Germinal center (tissue), 1 donor: ENCODE results near the gene SHISA5.

Experiments
- DNase-seq: peaks from one replicate; pipeline ENCODE4 v3.0.0; 2012; ENCODE audit warnings: mixed read lengths, low spot score

SHISA5 gene

GRCh38 chr3:48431224-48432029 is 72.5 kb downstream of the SHISA5 start:
- no peak for DNase-seq

GRCh38 chr3:48430708-48431101 is 73.3 kb downstream of the SHISA5 start:
- DNase-seq: no peak

GRCh38 chr3:48429960-48430707 is 73.8 kb downstream of the SHISA5 start, which contains the start of gene PLXNB1:
Gene PLXNB1 (minus strand): TSS chr3:48430086. CDS start chr3:48424611, 5,475 bp downstream.
- no peak for DNase-seq

DNA sequence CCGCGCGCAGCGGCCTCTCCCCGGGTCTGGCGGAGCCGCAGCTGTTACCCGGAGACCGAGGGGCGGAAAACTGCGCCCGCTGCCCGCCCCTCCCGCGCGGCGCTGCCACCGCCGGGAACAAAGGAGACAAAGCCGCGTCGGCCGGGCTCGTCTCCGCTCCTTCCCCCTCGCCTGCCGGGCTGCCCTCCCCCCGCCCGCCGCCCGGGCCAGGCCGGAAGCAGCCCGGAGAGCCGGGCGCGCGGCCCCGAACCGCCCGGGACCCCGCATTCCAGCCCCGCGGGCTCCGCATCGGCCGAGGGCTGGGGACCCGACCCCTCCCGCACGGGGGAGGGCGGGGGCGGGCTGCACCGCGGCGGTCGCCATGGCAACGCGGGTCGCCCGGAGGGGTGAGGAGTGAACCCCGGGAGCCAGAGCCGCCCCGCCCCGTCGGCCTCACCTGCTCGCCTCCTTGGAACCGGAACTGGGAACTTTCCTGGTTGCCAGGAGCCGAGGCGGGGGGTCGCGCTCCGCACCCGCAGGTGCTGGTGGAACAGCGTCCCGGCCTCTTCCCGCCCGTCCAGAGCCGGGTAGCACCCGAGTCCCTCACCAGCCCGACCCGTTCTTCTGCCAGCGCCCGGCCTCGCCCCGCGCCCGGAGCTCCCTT is 74.5 kb downstream of the SHISA5 start:
- DNase-seq: peak; percentile 76

DNA sequence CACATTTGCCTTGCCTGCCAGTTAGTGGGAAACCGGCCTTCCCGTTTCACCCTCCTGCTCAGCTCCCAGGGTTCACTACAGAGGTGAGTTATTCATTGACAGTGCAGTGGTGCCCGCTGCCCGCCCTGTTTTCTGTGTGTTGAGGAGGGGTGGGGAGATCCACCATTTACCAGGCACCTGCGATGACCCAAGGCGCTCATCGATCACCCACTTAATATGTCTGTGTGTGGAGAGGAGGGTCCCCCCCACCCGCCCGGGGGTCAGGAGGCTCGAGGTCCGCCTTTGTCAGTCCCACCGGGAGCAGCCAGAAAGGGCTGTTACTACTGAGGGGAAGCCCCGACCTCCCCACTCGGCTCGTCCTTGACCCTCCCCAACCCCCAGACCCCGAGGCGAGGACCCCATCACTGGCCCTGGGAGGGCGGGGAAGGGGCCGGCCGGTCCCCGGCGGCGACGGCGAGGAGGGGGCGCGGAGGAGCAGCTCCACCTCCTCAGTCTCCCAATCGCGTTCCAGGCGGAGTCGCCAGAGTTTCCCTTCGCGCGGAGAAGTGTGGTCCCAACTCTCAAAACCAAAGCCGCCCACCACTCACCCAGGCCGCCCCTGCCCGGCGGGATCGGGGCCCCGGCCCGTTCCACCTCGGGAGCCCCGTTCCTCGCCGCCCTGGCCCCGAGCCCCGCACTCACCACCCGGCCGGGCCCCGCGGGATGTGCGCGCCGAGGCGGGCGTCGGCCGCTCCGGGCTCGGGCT is 75.2 kb downstream of the SHISA5 start:
- DNase-seq: no peak

GRCh38 chr3:48428088-48428571 is 75.8 kb downstream of the SHISA5 start:
- no peak for DNase-seq

DNA sequence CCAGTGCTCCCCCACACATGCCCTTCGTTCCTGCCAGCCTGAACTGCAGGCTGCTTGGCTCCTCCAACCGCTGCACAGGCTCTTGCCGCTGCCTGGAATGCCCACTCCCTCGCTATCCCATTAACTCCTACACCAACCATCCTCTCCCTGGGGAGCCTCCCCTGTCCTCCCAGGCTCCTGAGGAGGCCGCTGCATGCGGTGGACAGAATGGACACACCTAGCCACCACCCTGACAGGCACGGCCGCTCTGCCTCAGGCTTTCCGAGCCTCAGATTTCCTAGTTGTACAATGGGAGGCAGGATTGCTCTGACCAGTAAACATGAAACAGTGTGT is 76.4 kb downstream of the SHISA5 start:
- no peak for DNase-seq

DNA sequence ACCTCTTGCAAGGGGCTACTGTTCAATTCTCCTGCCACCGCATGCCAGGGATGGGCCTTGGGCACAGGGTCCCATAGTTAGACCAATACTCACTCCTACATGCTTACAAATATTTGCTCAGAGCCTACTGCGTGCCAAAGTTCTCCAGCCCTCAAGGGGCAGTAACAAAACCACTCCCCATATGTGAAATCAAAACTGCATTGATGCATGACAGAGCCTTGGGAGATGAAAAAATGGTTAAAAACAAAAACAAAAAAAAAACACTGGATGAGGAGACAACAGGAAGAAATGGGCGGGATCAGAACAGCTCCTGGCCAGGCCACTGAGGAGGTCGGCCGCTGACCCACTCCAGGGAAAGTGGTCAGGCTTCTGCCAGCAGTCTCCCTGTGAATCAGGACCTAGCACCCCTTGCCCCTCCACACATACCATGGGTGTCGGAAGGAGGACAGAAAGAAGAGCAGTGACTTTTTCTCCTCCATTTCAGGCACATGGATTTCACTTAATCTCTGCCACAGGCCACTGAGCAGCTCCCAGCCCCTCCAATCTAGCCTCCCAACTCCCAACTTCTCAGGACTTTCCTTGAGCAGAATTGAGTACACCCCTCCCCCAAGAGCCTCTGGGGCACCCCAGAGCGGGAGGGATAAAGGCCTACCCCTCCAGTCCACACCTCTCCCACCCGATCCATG is 76.9 kb downstream of the SHISA5 start:
- no peak for DNase-seq

DNA sequence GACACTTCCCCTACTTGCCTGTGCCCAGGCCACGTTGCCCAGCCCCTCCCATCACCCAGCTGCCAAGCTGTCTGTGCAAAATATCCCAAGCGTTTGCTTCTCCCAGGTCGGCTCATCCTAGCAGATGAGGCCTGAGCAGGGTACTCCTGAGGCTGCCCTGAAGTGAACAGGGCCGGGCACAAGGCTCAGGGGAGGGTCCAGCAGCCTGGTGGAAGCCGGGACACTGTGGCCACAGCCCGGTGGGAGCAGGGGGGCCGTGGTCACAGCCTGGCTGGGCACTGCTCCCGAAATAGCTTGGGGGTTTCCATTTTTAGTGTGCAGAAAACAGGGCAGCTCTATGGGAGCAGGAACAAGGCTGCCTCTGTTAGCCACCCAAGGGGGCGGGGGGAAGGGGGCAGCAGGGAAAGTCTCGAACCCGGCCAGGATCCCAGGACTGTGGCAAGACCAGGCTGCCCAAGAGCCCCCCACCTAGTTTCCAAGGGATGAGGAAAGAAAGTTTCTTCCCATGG is 77.5 kb downstream of the SHISA5 start:
- DNase-seq: no peak

GRCh38 chr3:48425281-48425812 is 78.6 kb downstream of the SHISA5 start:
- no peak for DNase-seq

DNA sequence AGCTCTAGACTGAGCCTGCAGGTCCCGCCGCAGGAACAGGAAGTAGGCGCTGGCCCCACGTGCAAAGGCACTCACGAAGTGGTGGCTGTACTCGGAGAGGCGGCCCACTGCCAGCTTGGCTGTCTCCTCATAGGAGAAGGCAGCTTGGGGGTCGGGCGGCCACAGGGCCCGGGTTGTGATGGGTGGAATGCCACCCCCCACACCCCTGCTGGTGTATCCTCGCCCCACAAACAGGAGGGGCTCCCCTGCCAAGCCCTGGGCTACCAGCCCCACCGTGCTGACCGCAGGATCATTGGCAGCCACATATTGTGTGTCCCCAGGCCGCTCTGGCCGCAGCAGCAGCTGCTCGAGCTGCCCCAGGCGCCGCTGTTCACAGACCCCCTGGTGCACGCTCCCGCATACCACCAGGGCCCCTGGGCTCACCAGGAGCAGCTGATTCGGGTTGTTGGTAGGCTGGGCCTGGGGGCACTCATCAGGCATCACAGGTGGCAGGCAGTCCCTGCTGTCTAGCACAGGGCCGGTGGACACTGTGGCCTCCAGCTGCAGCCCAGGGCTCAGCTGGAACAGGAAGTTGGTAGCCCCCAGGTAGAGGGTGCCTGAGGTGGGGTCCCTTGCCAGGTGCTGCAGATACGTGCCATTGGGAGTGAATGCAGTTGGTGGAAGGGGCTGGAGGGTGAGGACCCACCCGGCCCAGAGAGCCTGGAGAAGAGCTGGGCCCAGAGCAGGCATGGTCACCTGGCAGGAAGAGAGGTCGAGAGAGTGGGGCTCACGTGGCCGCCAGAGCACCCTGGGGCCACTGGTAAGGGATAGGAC is 79.9 kb downstream of the SHISA5 start:
- DNase-seq: no peak

DNA sequence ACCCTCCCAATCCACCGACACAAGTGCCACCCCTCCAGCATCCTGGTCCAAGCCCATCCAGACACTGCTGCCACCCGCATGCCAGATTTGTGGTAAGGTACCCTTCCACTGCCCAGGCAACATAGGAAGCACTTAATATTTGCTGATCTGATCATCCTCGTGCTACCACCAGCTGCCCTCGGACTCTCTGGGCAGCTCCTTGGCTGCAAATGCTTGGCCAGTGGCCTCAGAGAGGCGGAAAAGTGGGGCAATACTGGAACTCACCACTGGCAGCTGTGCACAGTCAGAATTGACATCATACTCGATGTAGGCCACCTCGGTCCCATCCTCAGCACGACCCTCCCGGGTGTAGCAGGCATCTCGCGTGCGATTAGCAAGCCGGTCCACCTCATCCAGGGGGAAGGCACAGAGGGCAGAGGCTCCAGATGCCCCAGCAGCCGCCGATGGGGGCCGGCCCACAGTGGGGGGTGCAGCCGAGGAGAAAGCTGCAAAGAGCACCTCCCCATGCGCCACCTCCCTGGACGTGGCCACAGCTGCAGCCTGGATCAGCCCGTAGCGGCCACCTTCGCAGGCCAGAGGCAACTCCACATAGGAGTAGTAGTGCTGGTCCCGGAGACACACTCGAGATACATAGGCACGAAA is 80.6 kb downstream of the SHISA5 start:
- DNase-seq: no peak

GRCh38 chr3:48422681-48423080 is 81.3 kb downstream of the SHISA5 start:
- DNase-seq: no peak

DNA sequence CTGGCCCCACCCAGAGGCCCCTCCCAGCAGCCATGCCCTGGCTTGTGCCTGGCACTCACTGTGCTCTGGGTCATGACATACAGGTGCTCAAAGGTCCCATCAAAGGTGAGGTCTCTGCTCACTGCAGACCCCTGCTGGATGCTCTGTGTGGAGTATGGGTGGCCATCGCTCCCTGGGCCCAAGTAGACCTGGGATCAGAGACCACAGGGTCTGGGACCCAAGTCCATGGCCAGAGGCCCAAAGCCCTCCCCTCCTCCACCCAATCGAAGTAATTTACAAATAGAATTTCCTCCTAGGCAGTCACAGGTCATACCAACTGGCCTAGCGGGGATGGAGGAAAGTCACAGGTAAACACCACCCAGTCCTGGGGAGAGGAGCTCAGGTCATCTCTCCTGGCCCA is 81.7 kb downstream of the SHISA5 start:
- no peak for DNase-seq

GRCh38 chr3:48420561-48420960 is 83.4 kb downstream of the SHISA5 start:
- no peak for DNase-seq

DNA sequence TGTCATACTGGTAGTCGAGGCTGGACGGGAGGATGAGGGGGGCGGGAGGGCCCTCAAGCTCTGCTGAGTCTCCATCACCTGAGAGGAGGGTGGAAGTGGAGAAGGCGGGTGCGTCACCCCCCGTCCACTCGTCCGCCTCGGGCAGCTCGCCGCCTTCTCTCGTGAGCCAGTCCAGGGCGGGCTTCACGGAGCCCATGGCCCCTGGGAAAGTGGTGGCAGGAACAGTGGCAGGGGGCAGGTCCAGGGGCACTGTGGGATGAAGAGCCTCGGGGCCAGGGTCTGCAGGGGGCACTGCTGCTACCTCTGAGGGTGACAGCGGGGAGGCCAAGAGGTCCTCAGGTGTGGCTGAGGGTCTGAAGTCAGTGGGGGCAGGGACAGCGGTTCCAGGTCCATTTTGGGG is 84.4 kb downstream of the SHISA5 start:
- DNase-seq: no peak

DNA sequence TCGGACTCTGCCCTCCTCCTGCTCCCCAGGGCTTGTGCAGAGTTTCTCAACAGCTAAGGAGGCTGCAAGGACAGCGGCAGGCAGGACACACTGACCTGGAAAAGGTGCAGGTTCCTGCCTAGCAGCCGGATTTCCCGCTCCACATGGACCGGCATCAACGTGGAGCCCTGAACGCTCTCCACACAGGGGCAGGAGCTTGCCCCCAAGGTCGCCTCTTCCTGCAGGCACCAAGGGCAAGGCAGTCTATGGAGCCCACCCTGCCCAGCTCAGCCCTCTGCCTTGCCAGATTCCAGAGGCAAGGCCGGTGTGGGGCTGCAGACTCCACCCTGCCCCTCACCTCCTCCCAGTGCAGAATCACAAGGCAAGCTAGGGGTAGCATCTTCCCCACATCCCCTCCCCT is 84.8 kb downstream of the SHISA5 start:
- no peak for DNase-seq

DNA sequence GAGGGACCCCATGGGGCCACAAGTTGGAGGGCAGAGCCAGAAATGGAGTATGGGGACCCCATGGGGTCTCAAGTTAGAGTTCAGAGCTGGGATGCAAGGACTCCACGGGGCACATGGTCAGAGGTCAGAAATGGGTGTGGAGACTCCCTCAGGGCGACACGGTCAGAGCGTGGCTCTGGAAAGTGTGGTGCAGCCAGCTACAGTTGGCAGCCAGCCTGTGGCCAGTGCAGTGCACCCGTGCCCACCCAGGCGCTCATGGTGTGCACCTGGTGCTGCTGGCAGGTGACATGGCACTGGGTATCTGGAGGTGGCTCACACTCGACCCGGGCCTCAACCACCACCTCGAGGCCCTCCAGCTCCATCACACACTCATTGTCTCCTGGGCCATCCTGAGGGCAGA is 85.3 kb downstream of the SHISA5 start:
- DNase-seq: no peak

DNA sequence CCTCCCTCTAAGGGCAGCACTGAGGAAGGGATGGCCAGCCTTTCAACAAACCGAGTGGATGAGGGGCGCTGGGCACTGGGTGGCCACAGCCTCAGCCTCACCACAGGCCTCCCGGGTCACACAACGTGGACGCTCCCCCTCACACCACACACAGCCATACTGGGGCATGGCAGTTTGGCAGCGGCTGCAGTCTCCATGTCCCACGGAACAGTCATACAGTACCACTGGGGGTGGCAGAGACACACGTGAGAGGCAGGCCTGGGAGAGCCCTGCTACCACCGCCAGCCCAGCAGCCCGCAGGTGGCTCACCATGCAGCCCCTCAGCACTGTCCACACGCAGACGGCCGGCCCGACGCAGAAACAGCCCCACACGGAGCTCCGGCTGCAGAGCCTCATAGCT is 85.8 kb downstream of the SHISA5 start:
- DNase-seq: no peak
